Activated T-cell treated with anti-CD3 and anti-CD28 coated beads for 1 hour (primary cell): ENCODE results near the gene POMT1.
"Not testable (repeated sequence)": the region's sequence is repeated elsewhere in the genome, so short reads cannot be mapped to it uniquely, and the experiment has no call there.

Experiments
- DNase-seq: peaks from one replicate; pipeline ENCODE4 v3.0.0-alpha.2; 2020; ENCODE audit warnings: low read depth

POMT1 gene

DNA sequence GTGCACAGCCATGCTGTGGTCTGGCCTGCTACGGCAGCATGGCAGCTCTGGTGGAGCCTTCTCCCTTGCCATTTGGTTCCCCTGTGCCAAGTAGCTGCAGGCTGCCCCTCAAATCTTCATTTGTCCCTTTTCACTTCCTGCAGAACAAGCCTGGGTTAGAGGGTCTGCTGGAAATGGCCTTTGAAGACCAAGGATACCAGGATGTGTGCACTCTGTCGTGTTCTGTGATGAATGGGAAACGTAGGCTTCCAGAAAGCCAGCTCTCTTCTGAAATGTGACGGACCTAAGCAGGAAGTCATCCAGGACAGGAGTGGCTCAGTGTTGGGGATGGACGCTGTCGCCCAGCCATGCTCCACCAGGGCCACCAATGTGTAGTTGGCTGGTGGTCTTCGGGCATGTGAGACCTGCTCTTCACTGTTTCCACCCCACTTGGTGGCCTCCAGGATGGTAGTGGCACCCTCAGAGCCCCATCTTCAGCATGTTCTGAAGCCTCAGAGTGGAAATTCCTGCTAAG is 3.4 kb upstream of the POMT1 start:
- DNase-seq, result no peak

DNA sequence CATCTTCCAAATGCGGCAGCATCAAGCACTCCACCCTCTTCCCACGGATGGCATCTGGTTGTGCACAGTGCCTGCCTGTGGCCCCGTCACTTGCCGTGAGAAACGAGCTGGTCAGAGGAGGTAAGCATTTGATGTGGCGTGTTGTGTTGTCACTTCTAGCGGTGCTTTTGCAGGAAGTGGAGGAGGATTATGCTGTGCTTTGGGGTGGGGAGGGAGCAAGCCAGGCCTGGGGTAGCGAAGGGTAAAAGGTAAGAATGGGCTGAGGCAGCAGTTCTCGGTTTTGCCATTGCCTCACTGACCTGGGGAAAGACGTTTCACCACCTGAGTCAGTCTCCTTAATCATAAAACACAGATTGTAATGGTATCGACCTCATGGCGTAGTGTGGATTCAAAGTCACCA is 2.3 kb upstream of the POMT1 start:
- DNase-seq, result peak; percentile 35

DNA sequence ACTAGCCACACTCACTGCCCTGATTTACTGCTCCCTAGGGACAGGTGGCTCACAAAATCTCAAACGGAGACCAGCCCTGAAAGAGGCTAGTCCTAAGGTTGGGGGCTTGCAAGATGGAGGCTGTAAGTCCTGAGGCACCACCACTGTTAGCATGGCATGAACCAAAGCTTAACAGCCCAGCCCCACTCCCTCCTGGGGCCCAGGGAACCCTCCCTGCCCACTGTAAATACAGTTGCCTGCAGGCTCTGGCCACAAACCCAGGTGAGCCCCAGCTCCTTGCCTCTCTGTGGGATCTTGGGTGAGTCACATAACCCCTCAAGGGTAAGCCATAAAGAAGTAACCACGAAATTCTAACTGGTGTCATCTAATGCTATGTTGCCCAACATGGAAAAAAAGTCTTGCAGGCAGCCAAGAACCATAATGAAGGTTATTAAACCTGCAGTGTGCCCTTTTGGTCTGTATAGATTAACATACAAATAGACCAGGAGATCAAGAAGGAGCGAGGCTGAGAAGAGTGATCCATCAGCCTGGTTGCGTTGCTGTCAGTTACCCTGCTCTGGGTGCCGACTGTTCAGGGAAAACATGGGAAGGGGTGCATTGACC is 1.7 kb upstream of the POMT1 start:
- no peak for DNase-seq

DNA sequence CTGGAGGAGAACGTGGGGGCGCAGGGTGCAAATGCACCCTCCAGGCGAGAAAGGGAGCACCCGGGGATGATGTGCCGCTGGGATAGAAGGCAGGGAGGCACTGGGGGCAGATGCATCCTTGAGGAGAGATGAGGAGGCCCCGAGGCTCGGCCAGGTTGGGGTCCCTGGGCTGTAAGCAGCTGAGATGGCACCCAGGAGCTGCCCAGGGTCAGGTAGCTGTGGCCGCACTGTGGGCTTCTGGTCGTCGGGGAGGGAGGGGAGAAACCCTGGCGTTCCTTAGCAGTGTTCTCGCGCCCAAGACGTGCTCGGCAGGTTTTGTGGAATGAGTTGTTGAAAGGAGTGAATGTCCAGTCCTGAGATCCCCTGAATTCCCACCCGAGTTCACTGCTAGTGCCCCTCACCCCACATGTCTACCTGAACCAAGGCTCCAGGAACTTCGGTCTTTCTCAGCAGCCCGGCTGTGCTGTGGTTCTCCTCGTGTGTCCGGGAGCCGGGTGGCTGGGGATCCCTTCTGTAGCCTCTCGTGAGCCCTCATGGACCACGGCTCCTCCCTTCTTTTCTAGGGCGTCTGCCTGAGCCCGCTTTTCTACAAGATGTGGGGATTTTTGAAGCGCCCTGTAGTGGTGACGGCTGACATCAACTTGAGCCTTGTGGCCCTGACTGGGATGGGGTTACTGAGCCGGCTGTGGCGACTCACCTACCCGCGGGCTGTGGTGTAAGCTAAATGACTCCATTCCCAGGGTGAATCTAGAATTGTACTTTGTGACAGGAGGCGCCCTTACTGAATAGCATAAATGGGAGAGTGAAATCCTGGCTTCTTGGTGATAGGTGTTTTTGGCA is 1.1 kb downstream of the POMT1 start:
- peak; percentile 29 for DNase-seq

DNA sequence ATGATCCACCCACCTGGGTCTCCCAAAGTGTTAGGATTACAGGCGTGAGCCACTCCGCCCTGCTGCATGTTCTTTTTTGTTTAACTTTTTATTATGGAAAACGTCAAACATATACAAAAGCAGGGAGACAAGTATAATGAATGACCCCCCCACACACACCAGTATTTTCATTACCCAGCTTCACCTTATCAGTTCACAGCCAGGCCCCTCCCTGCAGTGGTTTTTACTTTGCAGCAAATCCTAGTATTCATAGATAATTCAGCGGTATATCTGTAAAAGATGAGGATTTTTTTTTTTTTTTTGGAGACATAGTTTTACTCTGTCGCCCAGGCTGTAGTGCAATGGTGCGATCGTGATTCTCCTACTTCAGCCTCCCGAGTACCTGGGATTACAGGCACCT is 2.3 kb downstream of the POMT1 start:
- no peak for DNase-seq

DNA sequence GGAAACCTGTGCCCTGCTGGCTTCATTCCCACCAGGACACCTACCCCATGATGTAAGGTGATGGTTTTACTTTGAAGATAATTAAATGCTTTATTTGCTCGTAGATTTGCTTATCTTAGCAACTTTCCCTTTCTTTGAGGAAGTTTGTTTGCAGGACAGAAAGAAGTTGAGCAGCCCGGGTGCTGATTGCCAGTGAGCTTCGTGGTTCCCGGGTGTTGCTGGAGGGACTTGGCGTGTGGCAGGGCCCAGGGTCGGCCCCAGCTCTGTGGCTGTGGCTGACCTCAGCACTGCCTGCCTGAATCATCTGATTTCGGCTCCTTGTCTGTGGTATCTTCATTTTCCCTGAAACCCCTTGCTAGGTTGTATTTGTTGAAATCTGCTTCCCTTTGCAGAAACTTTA is 8.7 kb downstream of the POMT1 start:
- no peak for DNase-seq

DNA sequence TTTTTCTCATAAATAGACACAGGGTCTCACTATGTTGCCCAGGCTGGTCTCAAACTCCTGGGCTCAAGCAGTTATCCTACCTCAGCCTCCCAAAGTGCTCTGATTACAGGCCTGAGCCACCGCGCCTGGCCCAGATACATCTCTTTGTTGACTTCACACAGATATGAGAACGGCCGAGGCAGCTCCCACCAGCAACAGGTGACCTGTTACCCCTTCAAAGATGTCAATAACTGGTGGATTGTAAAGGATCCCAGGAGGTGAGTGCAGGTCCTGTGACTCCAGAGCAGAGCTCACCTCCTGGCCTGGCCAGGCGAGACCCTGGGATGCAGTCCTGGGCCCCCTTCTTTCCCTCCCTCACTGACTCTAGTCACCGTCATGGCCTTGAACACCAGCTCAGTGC is 9.2 kb downstream of the POMT1 start:
- DNase-seq, result no peak

DNA sequence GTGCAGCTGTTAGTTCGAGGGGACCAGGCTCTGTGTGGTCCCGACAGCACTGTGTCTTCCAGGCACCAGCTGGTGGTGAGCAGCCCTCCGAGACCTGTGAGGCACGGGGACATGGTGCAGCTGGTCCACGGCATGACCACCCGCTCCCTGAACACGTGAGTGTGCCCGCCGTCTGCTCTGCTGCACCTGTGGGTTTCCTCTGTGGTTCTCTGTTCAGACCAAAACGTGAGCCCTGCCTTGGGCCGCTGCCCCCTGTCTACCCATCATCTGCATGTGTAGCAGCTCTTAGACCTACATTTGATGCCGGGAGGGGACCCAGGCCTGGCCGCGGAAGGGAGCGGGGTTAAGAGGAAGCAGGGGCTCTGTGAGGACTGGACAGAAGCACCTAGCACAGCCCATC is 10.5 kb downstream of the POMT1 start:
- no peak for DNase-seq

DNA sequence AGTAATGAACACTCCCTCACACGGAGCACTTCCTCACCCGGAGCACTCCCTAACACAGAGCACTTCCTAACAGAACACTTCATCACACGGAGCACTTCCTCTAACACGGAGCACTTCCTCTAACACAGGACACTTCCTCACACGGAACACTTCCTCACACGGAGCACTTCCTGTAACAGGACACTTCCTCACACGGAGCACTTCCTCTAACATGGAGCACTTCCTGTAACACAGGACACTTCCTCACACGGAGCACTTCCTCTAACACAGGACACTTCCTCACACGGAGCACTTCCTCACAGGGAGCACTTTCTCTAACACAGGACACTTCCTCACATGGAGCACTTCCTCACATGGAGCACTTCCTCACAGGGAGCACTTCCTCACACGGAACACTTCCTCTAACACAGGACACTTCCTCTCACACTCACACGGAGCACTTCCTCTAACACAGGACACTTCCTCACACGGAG is 12.9 kb downstream of the POMT1 start:
- DNase-seq, result not testable (repeated sequence)

DNA sequence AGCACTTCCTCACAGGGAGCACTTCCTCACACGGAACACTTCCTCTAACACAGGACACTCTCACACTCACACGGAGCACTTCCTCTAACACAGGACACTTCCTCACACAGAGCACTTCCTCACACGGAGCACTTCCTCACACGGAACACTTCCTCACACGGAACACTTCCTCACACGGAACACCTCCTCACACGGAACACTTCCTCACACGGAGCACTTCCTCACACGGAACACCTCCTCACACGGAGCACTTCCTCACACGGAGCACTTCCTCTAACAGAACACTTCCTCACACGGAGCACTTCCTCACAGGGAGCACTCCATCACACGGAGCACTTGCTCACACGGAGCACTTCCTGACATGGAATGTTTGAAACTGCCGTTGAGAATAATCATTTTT is 13.4 kb downstream of the POMT1 start:
- DNase-seq, result no peak

DNA sequence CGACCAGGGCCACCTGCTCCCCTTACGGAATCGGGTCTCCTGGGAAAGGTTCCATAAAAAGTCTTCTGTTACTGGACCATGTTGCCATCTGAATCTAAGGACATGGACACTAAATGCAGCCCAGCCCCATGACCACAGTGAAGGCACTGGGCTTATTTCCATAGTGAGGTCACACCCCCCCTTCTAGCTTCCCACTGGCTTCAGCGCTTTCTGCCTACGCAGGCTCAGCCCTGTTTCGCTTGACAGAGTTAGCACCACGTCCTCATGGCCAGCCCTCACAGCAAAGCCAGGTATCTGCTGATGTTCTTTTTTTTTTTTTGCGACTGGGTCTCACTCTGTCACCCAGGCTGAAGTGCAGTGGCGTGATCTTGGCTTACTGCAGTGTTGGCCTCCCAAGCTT is 14.2 kb downstream of the POMT1 start:
- no peak for DNase-seq

DNA sequence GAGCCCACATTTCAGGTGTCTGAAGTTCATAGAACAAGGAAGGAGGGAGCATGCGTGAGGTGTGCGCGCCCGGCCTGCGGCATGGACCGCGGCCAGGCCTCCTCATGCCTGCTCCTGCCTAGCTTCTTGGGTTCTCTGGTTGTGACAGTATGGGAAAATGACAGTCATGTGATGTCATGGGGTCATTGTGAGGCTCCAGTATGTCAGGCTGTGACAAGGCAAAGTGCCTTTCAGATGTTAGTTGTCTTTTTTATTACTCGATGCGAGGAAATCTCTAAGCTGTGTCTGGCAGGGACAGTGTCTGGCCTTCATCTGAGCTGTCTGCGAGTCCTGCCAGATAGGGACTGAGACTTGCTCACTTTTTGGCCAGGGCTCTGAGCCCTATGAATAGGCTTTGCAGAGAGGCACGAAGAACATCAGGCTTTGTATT is 15.1 kb downstream of the POMT1 start:
- DNase-seq, result no peak

DNA sequence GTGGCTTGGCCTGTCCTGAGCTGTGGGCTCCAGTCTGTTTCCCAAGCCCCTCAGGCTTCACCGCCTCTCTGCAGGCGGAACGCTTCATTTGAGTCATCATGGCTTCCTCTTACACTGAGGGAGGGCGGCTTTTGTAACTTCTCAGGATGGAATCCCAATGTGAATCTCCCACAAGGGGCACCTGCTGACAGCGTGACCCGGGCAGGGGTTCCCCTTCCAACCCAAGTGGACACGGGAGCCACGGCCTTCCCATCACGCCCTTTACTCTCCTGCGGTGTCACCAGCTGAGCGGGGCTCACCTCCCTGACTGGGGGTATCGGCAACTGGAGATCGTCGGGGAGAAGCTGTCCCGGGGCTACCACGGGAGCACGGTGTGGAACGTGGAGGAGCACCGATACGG is 15.8 kb downstream of the POMT1 start:
- DNase-seq, result no peak

DNA sequence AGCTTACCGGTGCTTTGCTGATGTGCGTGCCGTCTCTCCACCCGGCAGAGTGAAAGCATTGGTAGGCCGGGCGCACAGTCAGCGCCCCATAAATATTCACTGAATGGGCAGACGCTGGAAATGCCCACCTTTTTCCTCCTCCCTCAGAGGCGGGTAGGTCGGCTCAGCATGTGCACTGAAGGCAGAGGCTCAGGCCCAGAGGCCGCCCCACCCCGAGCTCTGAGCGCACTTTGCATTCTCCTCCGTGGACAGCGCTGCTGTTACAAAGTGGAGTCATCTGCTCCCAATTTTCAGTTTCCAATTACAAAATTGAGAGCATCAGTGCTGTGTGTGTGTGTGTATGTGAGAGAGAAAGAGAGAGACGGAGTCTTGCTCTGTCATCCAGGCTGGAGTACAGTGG is 17.8 kb downstream of the POMT1 start:
- DNase-seq, result no peak

DNA sequence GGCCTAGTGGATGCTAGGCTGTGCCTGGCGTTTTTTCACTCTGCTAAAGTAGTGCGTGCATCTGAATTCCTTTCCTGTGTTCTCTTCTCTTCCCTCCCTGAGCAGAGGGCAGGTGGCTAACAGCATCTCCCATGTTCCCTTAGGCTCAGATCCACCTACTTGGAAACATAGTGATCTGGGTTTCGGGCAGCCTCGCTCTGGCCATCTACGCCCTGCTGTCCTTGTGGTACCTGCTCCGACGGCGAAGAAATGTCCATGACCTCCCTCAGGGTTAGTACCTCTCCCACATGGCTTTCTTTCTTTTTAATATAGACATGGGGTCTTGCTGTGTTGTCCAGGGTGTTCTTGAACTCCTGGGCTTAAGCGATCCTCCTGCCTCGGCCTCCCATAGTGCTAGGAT is 18.5 kb downstream of the POMT1 start:
- DNase-seq, result no peak

DNA sequence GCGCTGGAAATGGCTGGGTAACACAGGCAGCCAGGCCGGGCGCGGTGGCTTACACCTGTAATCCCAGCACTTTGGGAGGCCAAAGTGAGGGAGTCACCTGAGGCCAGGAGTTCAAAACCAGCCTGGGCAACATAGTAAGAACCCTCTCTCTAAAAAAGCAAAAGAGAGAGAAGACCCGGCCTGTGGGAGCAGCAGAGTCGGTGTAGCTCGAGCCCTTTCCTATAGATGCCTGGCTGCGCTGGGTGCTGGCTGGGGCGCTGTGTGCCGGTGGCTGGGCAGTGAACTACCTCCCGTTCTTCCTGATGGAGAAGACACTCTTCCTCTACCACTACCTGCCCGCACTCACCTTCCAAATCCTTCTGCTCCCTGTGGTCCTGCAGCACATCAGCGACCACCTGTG is 19.1 kb downstream of the POMT1 start:
- no peak for DNase-seq

DNA sequence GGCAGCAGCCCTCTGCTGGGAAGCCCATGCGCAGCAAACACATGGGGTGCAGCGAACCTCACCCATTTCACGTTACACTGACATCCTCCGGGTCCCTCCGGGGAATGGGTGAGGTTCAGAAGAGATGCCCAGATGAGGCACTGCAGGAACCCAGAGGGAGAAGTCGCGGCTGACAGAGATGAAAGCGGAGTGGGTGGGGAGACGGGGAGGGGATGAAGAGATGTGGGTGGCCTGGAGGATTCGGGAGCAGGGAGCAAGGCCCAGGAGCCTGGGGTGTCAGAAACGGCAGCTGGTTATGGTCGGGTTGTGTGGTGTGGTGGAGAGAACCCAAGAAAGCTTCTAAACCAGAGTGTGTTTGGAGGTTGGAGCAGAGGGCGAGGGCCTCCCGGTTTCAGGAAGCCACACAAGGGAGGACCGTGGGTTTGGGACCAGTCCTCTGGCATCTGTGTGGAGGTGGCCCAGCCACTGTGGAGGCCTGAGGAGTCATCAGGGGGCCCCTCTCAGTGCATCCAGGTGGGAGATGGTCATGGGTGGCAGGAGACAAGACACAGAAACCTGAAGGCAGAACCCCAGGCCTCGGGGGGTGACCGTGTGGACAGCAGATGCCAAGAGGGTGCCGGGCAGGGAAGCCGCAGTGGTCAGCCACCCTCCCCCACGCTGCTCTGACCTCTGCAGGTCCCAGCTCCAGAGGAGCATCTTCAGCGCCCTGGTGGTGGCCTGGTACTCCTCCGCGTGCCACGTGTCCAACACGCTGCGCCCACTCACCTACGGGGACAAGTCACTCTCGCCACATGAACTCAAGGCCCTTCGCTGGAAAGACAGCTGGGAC is 19.8 kb downstream of the POMT1 start:
- no peak for DNase-seq

DNA sequence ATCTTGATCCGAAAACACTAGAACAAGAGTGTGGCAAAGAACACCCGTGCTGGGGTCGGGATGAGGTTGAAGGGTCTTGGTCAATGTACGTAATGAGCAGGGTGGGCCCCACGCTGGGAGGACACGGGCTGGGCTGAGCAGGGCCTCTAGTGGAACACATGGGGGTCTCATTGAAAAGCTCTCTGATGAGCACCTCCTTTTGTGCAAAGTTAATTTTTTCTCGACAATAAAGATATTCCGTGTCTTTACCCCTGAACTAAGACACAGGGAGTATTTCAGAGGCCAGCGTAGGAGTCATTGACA is 20.3 kb downstream of the POMT1 start:
- no peak for DNase-seq

DNA sequence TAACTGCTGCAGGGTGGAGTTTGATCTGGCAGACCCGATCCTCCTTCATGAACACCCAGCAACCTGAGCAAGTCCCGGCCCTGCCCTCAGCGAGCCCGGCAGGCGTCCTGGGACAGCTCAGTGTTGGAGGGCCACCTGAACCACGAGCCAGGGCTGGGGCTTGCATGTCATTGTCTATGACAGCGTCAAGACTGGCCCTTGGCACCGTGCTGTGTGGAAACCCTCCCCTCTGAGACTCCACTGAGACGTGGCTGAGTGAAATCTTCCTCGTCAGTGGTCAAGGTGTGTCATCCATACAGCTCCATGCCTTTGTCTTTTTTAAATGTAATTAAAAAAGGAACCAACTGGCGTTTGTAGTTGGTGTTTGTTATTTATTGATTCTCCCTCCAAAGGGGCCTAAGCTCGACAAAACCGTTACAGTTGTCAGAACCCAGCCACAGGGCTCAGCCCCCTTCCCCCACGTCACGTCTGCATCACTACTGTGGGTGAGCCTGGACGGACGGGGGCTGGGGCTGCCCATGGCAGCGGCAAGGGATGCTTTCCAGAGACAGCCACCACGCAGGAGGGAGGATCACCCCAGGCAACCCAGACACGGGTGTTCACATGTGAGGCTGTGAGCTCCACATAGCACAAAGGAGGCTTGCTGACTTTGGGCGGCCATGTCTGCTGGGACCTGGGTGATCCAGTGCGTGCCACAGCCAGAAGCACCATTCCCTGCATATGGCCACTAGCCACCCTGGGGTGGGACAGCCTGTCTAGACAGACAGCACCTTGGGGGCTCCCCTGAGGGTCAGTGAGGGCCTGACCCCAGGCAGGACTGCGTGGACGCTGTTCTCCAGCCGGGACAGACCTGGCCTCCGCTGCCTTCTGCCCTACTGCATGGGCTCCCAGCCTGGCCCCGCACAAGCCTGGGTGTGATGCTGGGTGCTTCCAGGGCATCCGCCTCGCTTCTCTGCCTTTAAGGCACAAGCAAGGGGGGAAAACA is 21.0 kb downstream of the POMT1 start:
- DNase-seq, result no peak

DNA sequence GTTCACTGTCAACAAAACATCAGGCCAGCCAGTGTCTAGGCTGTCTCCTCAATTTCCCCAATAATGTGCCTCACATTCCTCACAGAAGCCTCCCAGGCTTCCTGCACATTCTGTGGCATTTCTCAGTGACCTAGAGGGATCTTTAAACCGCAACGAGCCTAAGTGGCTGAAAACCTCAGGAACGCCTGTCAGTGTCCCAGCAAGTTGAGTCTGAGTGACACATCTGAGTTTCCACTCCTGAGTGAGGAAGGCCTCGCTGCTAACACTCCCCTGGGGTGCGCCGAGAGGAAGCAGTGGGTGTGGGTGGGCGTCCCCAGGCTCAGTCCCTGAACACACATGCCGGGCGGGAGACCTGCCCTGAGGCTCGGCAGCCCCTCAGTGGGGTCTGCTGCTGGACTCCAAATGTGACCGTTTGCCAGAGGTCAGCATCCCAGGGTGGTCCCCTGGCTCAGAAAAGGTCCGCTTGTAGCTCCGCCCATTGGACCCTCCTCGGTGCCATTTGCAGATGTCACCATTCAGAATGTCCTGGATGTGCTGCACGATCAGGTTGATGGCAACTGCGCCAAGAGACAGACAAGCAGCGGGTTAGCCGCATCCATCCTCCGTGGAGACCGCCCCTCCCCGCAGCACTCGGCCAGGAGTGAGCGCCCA is 22.1 kb downstream of the POMT1 start:
- no peak for DNase-seq
